GM12864 (cell line): ENCODE data around the gene RUVBL2.

ENCODE experiments used
- DNase-seq: peaks from one replicate; pipeline ENCODE4 v3.0.0-alpha.2; 2011; ENCODE audit warnings: low read depth
- H3K4me3 ChIP-seq: 2 replicates; pipeline ENCODE4 v1.5.1; 2011; ENCODE audit warnings: mild to moderate bottlenecking, low read depth, low read length, control low read depth
- CTCF ChIP-seq: IDR thresholded peaks from 2 replicates; pipeline ENCODE4 v1.5.1; 2011; ENCODE audit warnings: low read depth, mild to moderate bottlenecking, moderate library complexity, low read length, control low read depth, inconsistent platforms; ENCODE audit errors: missing control alignments

The RUVBL2 gene

GRCh38 chr19:48964205-48965039, 29.3 kb upstream of the RUVBL2 start:
- peak overlapping the region; percentile 49 for H3K4me3 ChIP-seq
- TF ChIP-seq CTCF: no peak
- DNase-seq: no peak

DNA sequence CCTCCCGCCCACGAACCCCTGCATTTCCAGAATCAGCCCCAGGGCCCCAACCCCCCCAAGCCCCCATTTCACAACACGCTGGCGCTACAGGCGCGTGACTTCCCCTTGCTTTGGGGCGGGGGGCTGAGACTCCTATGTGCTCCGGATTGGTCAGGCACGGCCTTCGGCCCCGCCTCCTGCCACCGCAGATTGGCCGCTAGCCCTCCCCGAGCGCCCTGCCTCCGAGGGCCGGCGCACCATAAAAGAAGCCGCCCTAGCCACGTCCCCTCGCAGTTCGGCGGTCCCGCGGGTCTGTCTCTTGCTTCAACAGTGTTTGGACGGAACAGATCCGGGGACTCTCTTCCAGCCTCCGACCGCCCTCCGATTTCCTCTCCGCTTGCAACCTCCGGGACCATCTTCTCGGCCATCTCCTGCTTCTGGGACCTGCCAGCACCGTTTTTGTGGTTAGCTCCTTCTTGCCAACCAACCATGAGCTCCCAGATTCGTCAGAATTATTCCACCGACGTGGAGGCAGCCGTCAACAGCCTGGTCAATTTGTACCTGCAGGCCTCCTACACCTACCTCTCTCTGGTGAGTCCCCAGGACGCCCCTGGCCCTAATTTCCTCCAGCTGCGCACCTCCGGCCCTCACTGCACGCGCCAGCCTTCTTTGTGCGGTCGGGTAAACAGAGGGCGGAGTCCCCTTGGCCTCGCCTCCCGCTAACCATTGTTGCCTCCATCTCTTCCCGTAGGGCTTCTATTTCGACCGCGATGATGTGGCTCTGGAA, 28.5 kb upstream of the RUVBL2 start, which contains the start of gene FTL:
FTL (plus strand) TSS at position 270 of the 766 bp plus-strand sequence; CDS start at position 469, 199 bp downstream.
- H3K4me3 ChIP-seq: peak within 1 kb of the TSS; percentile 64
- TF ChIP-seq CTCF: no peak

DNA sequence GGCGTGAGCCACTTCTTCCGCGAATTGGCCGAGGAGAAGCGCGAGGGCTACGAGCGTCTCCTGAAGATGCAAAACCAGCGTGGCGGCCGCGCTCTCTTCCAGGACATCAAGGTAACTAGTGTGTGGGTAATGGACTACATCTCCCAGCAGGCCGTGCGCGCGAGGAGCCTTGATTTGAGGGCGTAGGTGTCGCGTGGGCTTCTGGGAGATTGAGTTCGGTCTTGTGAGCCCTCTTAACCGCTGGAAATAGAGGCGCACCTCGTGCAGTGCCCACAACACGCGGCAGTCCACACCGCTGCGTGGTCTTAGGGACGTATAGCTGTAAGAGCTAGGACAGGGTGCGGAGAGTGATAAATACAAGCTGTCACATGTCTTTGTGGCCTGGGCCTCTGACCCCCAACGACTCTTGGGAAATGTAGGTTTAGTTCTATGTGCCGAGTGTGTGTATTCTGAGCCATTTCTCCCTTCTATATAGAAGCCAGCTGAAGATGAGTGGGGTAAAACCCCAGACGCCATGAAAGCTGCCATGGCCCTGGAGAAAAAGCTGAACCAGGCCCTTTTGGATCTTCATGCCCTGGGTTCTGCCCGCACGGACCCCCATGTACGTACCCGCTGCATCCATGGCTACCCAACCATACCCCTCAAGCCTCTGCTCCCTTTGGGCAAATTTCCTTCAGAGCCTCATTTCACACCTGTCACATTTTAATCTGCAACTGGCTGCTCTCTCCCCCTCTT, 27.7 kb upstream of the RUVBL2 start:
- H3K4me3 ChIP-seq: peak overlapping the region; percentile 64
- peak; percentile 84 for DNase-seq
- TF ChIP-seq CTCF: no peak

More for the DNA sequence above, 28.5 kb upstream of the RUVBL2 start, which contains the start of gene FTL:
- DNase-seq: peak; percentile 89

DNA sequence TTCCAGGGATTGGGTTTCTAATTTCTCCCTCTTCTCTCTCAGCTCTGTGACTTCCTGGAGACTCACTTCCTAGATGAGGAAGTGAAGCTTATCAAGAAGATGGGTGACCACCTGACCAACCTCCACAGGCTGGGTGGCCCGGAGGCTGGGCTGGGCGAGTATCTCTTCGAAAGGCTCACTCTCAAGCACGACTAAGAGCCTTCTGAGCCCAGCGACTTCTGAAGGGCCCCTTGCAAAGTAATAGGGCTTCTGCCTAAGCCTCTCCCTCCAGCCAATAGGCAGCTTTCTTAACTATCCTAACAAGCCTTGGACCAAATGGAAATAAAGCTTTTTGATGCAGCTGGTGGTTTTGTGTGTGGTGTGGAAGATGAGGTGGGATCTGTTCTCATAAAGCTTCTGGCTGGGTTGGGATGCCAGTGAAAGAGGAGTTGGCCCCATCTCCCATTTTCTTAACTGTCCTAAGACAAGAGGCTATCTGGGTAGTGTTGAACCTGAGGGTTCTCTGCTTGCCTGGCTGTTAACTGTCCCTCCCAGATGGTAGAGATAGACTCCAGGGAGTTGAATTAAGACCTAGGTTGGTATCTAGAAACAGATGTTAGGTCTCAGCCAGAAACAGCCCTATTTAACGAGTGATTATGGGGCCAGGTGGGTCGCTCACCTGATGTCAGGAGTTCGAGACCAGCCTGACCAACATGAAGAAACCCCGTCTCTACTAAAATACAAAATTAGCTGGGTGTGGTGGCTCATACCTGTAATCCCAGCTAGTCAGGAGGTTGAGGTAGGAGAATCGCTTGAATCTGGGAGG, 26.9 kb upstream of the RUVBL2 start:
- no peak for TF ChIP-seq CTCF
- H3K4me3 ChIP-seq: peak overlapping the region; percentile 64
- no peak for DNase-seq

GRCh38 chr19:48967346-48968178, 26.1 kb upstream of the RUVBL2 start:
- no peak for DNase-seq
- H3K4me3 ChIP-seq: no peak overlapping the region; the same call in 1 of the 2 replicates

More at GRCh38 chr19:48967346-48968178, 26.1 kb upstream of the RUVBL2 start:
- TF ChIP-seq CTCF: no peak
